Sigmoid colon (tissue), 7 donors: ENCODE measurements around the gene FNTB. TPM values are rescaled to one million over a fixed set of nuclear protein-coding genes. Genes with fewer than 3 reads are reported as not detected.

Experiments used
- DNase-seq: peaks from one replicate; pipeline ENCODE4 v3.0.0-alpha.2; 2019
- H3K27ac ChIP-seq, 4 donors: fragments of 200-600 bp; sonication (generic); one replicate each; pipeline ENCODE4 v1.5.1; 2016 to 2019; ENCODE audit warnings: mild to moderate bottlenecking in 1 of 4
- H3K27me3 ChIP-seq, 3 donors: fragments of 200-600 bp; sonication (generic); one replicate each; pipeline ENCODE4 v1.5.1; 2019; ENCODE audit warnings: mild to moderate bottlenecking in 1 of 3
- H3K36me3 ChIP-seq, 4 donors: fragments of 200-600 bp; sonication (generic); one replicate each; pipeline ENCODE4 v1.5.1; 2016 to 2019
- H3K4me1 ChIP-seq, 4 donors: fragments of 200-600 bp; sonication (generic); one replicate each; pipeline ENCODE4 v1.5.1; 2017 to 2019
- H3K4me3 ChIP-seq, 4 donors: fragments of 200-600 bp; sonication (generic); one replicate each; pipeline ENCODE4 v1.5.1; 2017 to 2019; ENCODE audit warnings: mild to moderate bottlenecking in 2 of 4, moderate library complexity in 1 of 4
- H3K9me3 ChIP-seq, 4 donors: fragments of 200-600 bp in 3 of 4; sonication (generic) in 3 of 4; one replicate each; pipeline versions ENCODE4 v1.5.1 to v1.6.1; 2013 to 2019
- EP300 ChIP-seq, 4 donors: sonication (generic); formaldehyde crosslinking; IDR thresholded peaks; one replicate each; pipeline ENCODE4 v1.6.1; 2017; ENCODE audit warnings: antibody characterized with exemption in 4 of 4
- POLR2A ChIP-seq, 2 donors: fragments of 450-650 bp; IDR thresholded peaks; one replicate each; pipeline ENCODE4 v1.6.1; 2016; ENCODE audit warnings: antibody characterized with exemption in 2 of 2, mild to moderate bottlenecking in 2 of 2, moderate library complexity in 2 of 2
- POLR2AphosphoS5 ChIP-seq, 4 donors: sonication (generic); formaldehyde crosslinking; IDR thresholded peaks; one replicate each; pipeline ENCODE4 v1.6.1; 2017; ENCODE audit warnings: antibody characterized with exemption in 4 of 4
- WGBS, 2 donors: extraction: QIAGEN DNeasy Blood & Tissue Kit; methylation state at CpG; one replicate each; pipeline ENCODE4 v1.1.7; 2013; 5-methylcytosine and 5-hydroxymethylcytosine counted together
- intact Hi-C: fragments of 100-400 bp; cut with DNase I; formaldehyde crosslinking; loops from one replicate; pipeline ENCODE4 v1.15.1; 2023
- polyA plus RNA-seq, 3 donors: library from polyadenylated mRNA; stranded (reverse); fragments of 200-250 nt; gene quantifications; one replicate each; pipeline ENCODE4 v1.2.3, GENCODE V29; 2013
- total RNA-seq, 4 donors: library from RNA; depleted of rRNA; stranded (reverse); fragments of >200 nt; gene quantifications; one replicate each; pipeline ENCODE4 v1.1.0, GENCODE V29; 2016
- TF ChIP-seq, protein P1 (sequence below), 4 experiments: fragments of 450-650 bp in 3 of 4; fragments of 200-600 bp in 1 of 4; IDR thresholded peaks; one replicate each; pipeline ENCODE4 v1.5.1; 2016 to 2019; ENCODE audit warnings: antibody characterized with exemption in 4 of 4, mild to moderate bottlenecking in 3 of 4, moderate library complexity in 2 of 4
- donor health status: healthy with polysubstance abuse.
- donor health status: Bipolar disorder and iron deficiency.
- donor health status: healthy.

FNTB gene
- total and polyA plus RNA-seq, 7 donors, result 6.9 to 13.0 (median 10.7) TPM

DNA sequence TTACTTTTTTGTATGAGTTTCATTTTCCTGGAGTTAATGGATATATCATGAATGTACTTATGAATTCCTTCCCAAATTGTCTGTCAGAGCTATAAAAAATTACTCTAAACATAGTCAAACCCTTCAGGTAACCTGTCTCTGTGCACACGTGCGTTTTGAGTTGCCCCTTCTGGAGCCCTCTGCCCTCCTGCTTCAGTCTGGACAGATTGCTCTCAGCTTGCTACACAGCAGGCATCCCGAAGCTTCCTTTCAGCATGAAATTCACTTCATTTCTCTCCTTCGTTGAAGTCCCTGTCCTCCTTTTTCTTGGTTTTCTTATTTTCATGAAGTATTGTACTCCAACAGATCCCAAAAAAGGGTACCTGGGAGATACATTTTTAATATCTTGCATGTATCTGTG is 47.3 kb downstream of the FNTB start:
- TF ChIP-seq POLR2AphosphoS5 (IDR thresholded peaks at IDR 0.05), result no peak
- no peak for TF ChIP-seq EP300 (IDR thresholded peaks at IDR 0.05)
- TF ChIP-seq POLR2A (IDR thresholded peaks at IDR 0.05), result no peak
- TF ChIP-seq, protein P1, sequence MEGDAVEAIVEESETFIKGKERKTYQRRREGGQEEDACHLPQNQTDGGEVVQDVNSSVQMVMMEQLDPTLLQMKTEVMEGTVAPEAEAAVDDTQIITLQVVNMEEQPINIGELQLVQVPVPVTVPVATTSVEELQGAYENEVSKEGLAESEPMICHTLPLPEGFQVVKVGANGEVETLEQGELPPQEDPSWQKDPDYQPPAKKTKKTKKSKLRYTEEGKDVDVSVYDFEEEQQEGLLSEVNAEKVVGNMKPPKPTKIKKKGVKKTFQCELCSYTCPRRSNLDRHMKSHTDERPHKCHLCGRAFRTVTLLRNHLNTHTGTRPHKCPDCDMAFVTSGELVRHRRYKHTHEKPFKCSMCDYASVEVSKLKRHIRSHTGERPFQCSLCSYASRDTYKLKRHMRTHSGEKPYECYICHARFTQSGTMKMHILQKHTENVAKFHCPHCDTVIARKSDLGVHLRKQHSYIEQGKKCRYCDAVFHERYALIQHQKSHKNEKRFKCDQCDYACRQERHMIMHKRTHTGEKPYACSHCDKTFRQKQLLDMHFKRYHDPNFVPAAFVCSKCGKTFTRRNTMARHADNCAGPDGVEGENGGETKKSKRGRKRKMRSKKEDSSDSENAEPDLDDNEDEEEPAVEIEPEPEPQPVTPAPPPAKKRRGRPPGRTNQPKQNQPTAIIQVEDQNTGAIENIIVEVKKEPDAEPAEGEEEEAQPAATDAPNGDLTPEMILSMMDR (IDR thresholded peaks at IDR 0.05), result no peak
- H3K4me1 ChIP-seq, result peaks cover 0 to 6% (median 0%) of the 10 kb centered on the region in 4 donors
- H3K27ac ChIP-seq, result no peak overlapping the region
- no peaks in the 10 kb centered on the region for H3K27me3 ChIP-seq
- H3K9me3 ChIP-seq, result no peaks in the 10 kb centered on the region
- intact Hi-C loops, result no loop called here
- no peak overlapping the region for H3K4me3 ChIP-seq
- DNase-seq, result no peak
- WGBS, 2 donors, result 92% methylated on average over 4 of the region's 4 CpGs
- H3K36me3 ChIP-seq, result peaks cover 3 to 30% (median 7%) of the 10 kb centered on the region in 4 donors

DNA sequence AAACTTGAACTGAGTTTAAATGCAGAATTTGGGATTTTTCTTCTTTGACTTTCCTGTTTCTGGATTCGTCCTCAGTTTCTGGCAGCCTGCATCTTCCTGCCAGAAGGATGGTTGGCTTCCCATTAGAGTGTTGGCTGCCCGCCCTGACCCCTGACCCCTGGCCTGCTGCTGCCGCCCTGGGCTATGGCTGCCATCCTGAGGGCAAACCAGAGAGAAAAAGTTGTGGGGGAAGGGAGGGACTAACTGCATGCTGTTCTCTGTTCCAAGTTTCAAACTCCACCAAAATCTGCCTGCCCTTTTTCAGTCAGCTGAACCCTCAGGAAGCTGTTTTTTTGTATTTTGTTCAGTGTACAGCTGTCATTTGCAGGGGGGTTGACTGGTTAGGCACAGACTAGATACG is 48.4 kb downstream of the FNTB start:
- Histone ChIP-seq H3K27me3 (no peaks in the 10 kb centered on the region), H3K9me3 (no peaks in the 10 kb centered on the region), H3K4me3 (no peak overlapping the region), H3K27ac (peak overlapping the region in 1 of 4 donors; percentile 35), H3K4me1 (peaks cover 0 to 6% (median 0%) of the 10 kb centered on the region in 4 donors), H3K36me3 (peaks cover 2 to 28% (median 5%) of the 10 kb centered on the region in 4 donors)
- peak in 1 of 4 donors; percentile 5 for TF ChIP-seq POLR2AphosphoS5 (IDR thresholded peaks at IDR 0.05)
- TF ChIP-seq, protein P1 (IDR thresholded peaks at IDR 0.05), result no peak
- no peak for TF ChIP-seq POLR2A (IDR thresholded peaks at IDR 0.05)
- intact Hi-C loops, result no loop called here
- 77 to 84% methylated on average over 4 of the region's 4 CpGs for WGBS, 2 donors
- DNase-seq, result no peak

DNA sequence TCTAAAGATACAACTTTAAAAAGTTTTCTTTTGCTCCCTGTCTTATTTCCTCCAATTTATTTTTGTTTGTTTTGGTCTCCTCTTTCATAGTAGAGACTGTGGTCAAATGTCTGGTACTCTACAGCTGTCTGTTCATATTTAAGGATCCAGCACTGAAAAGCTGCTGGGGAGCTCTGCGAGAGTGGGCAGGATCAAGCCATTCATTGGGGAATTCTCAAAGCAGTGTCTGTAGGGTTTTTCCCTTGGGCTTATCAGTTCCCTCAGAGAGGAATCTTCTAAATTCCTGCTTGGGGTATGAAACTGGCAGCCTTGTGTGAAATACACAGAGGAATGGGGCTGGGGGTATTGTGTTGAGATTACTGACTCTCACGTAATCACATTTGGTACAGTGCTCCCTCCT is 52.3 kb downstream of the FNTB start:
- DNase-seq, result no peak

GRCh38 chr14:65040666-65041433 is 54.2 kb downstream of the FNTB start:
- no peak for DNase-seq
- 60 to 85% methylated on average over 9 of the region's 9 CpGs for WGBS, 2 donors
- TF ChIP-seq POLR2A (IDR thresholded peaks at IDR 0.05), result no peak
- no peak for TF ChIP-seq EP300 (IDR thresholded peaks at IDR 0.05)
- TF ChIP-seq POLR2AphosphoS5 (IDR thresholded peaks at IDR 0.05), result no peak
- TF ChIP-seq, protein P1 (IDR thresholded peaks at IDR 0.05), result no peak
- no peaks in the 10 kb centered on the region for H3K4me1 ChIP-seq
- H3K4me3 ChIP-seq, result no peak overlapping the region
- H3K27me3 ChIP-seq, result no peaks in the 10 kb centered on the region
- no peak overlapping the region for H3K27ac ChIP-seq
- intact Hi-C loops, result no loop called here
- no peaks in the 10 kb centered on the region for H3K9me3 ChIP-seq
- H3K36me3 ChIP-seq, result peaks cover 0 to 35% (median 6%) of the 10 kb centered on the region in 4 donors

More for the DNA sequence above, 52.3 kb downstream of the FNTB start:
- H3K9me3 ChIP-seq, result no peaks in the 10 kb centered on the region
- H3K36me3 ChIP-seq, result peaks cover 0 to 26% (median 2%) of the 10 kb centered on the region in 4 donors
- peaks cover 0 to 6% (median 0%) of the 10 kb centered on the region in 4 donors for H3K4me1 ChIP-seq
- WGBS, 2 donors, result 96 to 97% methylated on average over 2 of the region's 2 CpGs
- no peak overlapping the region for H3K4me3 ChIP-seq
- intact Hi-C loops, result no loop called here
- no peak overlapping the region for H3K27ac ChIP-seq
- TF ChIP-seq POLR2AphosphoS5 (IDR thresholded peaks at IDR 0.05), result no peak
- TF ChIP-seq POLR2A (IDR thresholded peaks at IDR 0.05), result no peak
- no peak for TF ChIP-seq EP300 (IDR thresholded peaks at IDR 0.05)
- TF ChIP-seq, protein P1 (IDR thresholded peaks at IDR 0.05), result no peak
- no peaks in the 10 kb centered on the region for H3K27me3 ChIP-seq
